ENCODE results near the gene ST6GALNAC4. TPM values are rescaled to one million over a fixed set of nuclear protein-coding genes. Genes with fewer than 3 reads are reported as not detected.
"Not testable (repeated sequence)": the region's sequence is repeated elsewhere in the genome, so short reads cannot be mapped to it uniquely, and the experiment has no call there.

The ST6GALNAC4 gene
- total and polyA plus RNA-seq, 8 donors: 3.7 to 33.6 (median 13.0) TPM

- no peak for DNase-seq
- no peak for TF ChIP-seq POLR2A (IDR thresholded peaks at IDR 0.05)
- no peak for TF ChIP-seq POLR2AphosphoS5 (IDR thresholded peaks at IDR 0.05)
- TF ChIP-seq EP300 (IDR thresholded peaks at IDR 0.05): no peak
- Histone ChIP-seq H3K27me3 (no peaks in the 10 kb centered on the region), H3K4me3 (no peak overlapping the region), H3K36me3 (peaks cover 30 to 68% (median 61%) of the 10 kb centered on the region in 4 donors), H3K4me1 (peaks cover 11 to 29% (median 22%) of the 10 kb centered on the region in 4 donors), H3K27ac (peak overlapping the region in 2 of 5 donors; percentile 33 to 51), H3K9me3 (no peaks in the 10 kb centered on the region)
- 72 to 78% (median 76%) methylated on average over 9 to 13 of the region's 13 CpGs for WGBS, 5 donors
- intact Hi-C loops (cut with DNase I; ENCODE audit: low total_unique reads): no loop called here
These were observed 31.1 kb downstream of the ST6GALNAC4 start for GRCh38 chr9:127885508-127886281.

GRCh38 chr9:127884976-127885490, 31.8 kb downstream of the ST6GALNAC4 start:
- WGBS, 5 donors: 35 to 57% (median 50%) methylated on average over 3 to 15 of the region's 15 CpGs
- DNase-seq: no peak
- TF ChIP-seq EP300 (IDR thresholded peaks at IDR 0.05): no peak
- no peak for TF ChIP-seq CTCF (IDR thresholded peaks at IDR 0.05)
- no peak for TF ChIP-seq POLR2A (IDR thresholded peaks at IDR 0.05)
- no peak for TF ChIP-seq POLR2AphosphoS5 (IDR thresholded peaks at IDR 0.05)
- Histone ChIP-seq H3K4me1 (peaks cover 11 to 29% (median 22%) of the 10 kb centered on the region in 4 donors), H3K4me3 (no peak overlapping the region), H3K27me3 (no peaks in the 10 kb centered on the region), H3K27ac (peak overlapping the region in 4 of 5 donors; percentile 33 to 58 (median 50)), H3K36me3 (peaks cover 25 to 61% (median 54%) of the 10 kb centered on the region in 4 donors), H3K9me3 (no peaks in the 10 kb centered on the region)
- intact Hi-C loops (cut with DNase I; ENCODE audit: low total_unique reads): no loop called here

GRCh38 chr9:127884427-127884911, 32.4 kb downstream of the ST6GALNAC4 start:
- H3K4me1 ChIP-seq: peaks cover 11 to 29% (median 22%) of the 10 kb centered on the region in 4 donors
- 24 to 39% (median 30%) methylated on average over 10 to 11 of the region's 11 CpGs for WGBS, 5 donors
- H3K9me3 ChIP-seq: no peaks in the 10 kb centered on the region
- H3K27me3 ChIP-seq: no peaks in the 10 kb centered on the region
- intact Hi-C loops (cut with DNase I; ENCODE audit: low total_unique reads): no loop called here
- peak overlapping the region; percentile 1 to 58 (median 50) for H3K27ac ChIP-seq
- DNase-seq: peak; percentile 79 to 91
- peaks cover 25 to 55% (median 49%) of the 10 kb centered on the region in 4 donors for H3K36me3 ChIP-seq
- TF ChIP-seq POLR2AphosphoS5 (IDR thresholded peaks at IDR 0.05) (peak in 2 of 3 donors; percentile 69 to 74), CTCF (IDR thresholded peaks at IDR 0.05) (no peak), EP300 (IDR thresholded peaks at IDR 0.05) (no peak), POLR2A (IDR thresholded peaks at IDR 0.05) (no peak)
- H3K4me3 ChIP-seq: no peak overlapping the region

- H3K4me3 ChIP-seq: no peak overlapping the region
- H3K27ac ChIP-seq: peak overlapping the region in 3 of 5 donors; percentile 50 to 58 (median 51)
- H3K9me3 ChIP-seq: no peaks in the 10 kb centered on the region
- intact Hi-C loops (cut with DNase I; ENCODE audit: low total_unique reads): no loop called here
- WGBS, 5 donors: 61 to 78% (median 67%) methylated on average over 7 of the region's 7 CpGs
- no peaks in the 10 kb centered on the region for H3K27me3 ChIP-seq
- peaks cover 11 to 29% (median 22%) of the 10 kb centered on the region in 4 donors for H3K4me1 ChIP-seq
- no peak for DNase-seq
- no peak for TF ChIP-seq CTCF (IDR thresholded peaks at IDR 0.05)
- no peak for TF ChIP-seq POLR2AphosphoS5 (IDR thresholded peaks at IDR 0.05)
- TF ChIP-seq EP300 (IDR thresholded peaks at IDR 0.05): no peak
- TF ChIP-seq POLR2A (IDR thresholded peaks at IDR 0.05): no peak
- peaks cover 25 to 50% (median 44%) of the 10 kb centered on the region in 4 donors for H3K36me3 ChIP-seq
These were observed 32.9 kb downstream of the ST6GALNAC4 start for GRCh38 chr9:127883959-127884358.

- intact Hi-C loops (cut with DNase I; ENCODE audit: low total_unique reads); H3K4me3 ChIP-seq; H3K27ac ChIP-seq; DNase-seq; H3K9me3 ChIP-seq; H3K27me3 ChIP-seq: not testable (repeated sequence)
- H3K36me3 ChIP-seq: peaks cover 10 to 28% (median 21%) of the 10 kb centered on the region in 4 donors
- peaks cover 29 to 50% (median 39%) of the 10 kb centered on the region in 4 donors for H3K4me1 ChIP-seq
- WGBS, 5 donors: 79 to 89% (median 87%) methylated on average over 3 of the region's 3 CpGs
These were observed 35.1 kb downstream of the ST6GALNAC4 start for GRCh38 chr9:127881715-127882114.

All from stomach (tissue), 9 donors.